AG08396 (cell line): ENCODE data around the gene PADI4.

ENCODE experiments used
- DNase-seq: peaks from one replicate; pipeline ENCODE4 v3.0.0; 2012; ENCODE audit warnings: low spot score, mixed read lengths

The PADI4 gene

DNA sequence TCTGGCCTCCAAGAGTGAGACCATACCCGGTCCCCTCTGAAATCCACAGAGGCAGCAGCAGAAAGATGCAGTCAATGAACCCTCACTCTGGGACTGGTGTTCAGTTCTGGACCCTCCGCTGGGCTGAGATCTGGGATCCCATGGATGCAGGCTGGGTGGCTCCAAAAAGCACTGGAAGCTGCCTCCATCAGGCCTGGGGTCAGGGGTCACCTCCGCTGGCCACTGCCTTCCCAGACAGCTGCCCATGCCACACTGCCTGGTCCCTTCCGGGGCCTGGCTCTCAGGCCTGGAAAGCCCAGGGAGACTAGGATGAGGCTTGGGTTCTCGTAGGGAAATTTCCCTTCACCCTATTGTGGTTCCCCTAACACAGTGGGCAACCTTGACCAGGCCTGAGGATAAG lies 21.4 kb upstream of the PADI4 start:
- DNase-seq = no peak

DNA sequence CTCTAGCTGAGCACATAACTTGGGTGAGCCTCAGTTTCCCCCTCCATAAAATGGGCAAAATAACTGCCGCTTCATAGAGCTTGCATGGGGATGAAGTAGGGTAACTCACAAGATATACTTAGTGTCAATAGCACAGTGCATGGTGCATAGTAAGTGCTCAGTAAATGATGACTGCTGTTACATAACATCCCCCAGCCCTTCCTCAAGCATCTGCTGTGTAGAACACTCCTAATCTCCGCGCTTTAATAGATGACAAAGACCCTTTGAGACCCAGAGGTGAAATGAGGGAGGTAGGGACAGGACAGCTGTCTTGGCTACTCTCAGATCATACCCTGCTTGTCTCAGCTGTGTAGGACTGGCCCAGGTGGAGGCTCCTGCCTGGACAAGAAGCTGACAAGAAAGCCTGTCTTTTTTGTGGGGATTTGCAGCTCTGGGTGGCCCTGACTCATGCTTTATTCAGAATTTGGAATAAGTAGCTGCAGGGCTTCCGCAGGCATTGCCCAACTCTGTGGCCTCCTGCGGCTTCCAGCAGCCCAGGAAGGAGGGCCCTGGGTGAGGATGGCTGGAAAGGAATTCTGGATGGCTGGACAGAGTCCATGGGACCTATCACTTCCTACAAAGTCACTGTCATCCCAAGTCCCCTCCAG lies 20.7 kb upstream of the PADI4 start:
- DNase-seq = peak; percentile 68

GRCh38 chr1:17289721-17290120 lies 18.3 kb upstream of the PADI4 start:
- DNase-seq = no peak

DNA sequence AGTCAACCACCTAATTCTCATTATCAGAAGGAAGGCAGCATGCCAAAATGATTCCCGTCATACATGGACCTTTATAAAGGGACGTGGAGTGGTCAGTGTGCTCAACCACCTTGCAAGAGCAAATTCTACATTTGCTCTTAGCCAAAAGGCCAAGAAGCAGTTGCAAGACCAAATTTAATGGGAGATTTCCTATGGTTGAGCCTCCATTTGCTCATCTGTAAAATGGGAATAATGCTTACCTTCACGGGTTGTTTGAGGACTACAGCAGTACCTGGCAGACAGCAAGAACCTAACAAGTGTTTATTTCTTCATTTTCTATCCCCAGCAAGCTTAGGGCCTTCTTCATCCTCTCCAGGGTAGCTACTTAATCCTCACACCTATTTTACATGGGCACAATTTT lies 17.4 kb upstream of the PADI4 start:
- no peak for DNase-seq

GRCh38 chr1:17292299-17293160 lies 15.5 kb upstream of the PADI4 start:
- DNase-seq = no peak

GRCh38 chr1:17293681-17294425 lies 14.1 kb upstream of the PADI4 start:
- DNase-seq = no peak

- DNase-seq = no peak
Observed at GRCh38 chr1:17295292-17295691, 12.7 kb upstream of the PADI4 start.

DNA sequence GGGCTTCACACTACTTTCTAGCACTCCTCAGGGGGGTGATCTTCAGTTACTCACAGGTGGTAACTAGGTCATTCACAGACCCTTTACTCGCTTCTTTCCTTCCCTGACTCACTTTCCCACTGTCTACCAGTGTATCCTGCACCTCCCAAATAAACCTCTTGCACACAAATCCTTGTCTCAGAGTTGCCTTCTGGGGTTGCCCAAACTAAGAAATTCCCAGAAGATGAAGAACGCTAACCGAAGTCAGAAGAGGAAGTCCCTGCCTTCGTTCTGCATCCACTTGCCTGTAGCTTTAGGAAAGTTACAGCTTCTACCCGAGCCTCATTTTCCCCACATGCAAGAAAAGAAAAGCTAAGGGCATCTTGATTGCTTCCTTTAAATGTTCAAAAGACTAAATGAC lies 11.9 kb upstream of the PADI4 start:
- DNase-seq = no peak

DNA sequence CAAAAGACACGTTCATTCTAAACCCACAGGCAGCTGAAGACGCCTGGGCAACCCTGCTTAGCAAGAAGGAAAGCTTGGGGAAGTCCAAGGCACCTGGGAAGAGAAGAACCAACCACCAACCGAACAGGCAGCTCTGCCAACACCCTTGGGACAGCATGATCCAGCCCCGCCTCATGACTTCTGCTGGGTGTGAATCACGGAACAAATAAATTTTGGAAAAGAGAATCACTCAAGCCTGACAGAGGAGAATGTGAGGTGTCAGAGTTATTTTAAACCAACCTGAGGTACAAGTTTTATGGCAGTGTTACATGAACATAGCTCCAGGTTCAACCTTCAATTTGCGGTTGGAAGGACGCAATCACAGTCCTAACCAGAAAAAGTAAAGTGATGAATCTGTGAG lies 10.0 kb upstream of the PADI4 start:
- no peak for DNase-seq

- no peak for DNase-seq
Observed at GRCh38 chr1:17301767-17302166, 6.2 kb upstream of the PADI4 start.

DNA sequence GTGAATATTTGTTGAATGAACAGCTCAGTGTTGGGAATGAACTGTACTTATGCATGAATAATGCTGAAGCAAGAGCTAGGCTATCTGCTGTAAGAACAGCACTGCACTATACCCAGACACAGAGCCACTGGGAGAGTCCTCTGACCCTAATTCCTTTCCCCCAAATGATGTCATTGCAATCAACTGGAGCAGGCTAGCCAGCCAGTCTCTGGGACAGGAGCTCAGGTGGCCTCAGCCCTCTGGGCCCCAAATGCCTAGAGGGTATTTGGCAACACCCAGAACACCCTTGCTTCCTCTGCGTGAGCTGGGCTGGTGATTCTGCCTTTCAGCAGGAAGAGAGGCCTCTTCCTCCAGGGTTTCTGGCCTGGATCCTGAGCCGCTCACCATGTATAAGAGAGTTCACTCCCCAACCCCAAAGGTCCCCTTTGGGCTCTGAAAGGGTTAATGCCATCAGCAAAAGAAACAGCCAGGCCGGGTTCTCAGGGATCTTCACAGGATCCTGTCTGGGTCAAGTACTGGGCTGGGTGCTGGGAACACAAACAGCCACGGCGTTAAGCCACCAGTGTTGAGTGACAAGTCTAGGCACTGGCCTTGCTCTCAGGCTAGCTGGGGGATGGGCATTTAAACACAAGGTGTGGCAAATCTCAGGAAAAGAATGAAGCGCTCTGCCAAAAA lies 3.7 kb upstream of the PADI4 start:
- no peak for DNase-seq

DNA sequence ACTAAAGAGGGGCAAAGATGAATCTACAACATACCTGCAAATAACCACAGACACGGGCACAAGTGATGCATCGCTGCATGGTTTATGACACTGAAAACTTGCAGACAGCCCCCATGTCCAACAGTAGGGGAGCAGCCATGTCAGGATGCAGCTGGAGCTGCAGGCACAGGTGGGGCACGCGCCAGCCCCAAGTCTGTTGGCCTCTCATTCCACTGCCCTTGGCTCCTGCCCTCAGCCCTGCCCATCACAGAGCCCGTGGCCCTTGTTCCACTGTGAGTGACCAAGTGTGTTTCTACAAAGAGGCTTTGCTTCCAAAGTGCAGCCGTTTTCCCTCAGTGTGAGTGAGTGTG lies 3.2 kb upstream of the PADI4 start:
- no peak for DNase-seq

- no peak for DNase-seq
Observed at GRCh38 chr1:17305576-17306095, 2.4 kb upstream of the PADI4 start.

GRCh38 chr1:17306407-17306806 lies 1.6 kb upstream of the PADI4 start:
- DNase-seq = no peak

GRCh38 chr1:17306921-17307320 lies 1.1 kb upstream of the PADI4 start:
- DNase-seq = no peak

DNA sequence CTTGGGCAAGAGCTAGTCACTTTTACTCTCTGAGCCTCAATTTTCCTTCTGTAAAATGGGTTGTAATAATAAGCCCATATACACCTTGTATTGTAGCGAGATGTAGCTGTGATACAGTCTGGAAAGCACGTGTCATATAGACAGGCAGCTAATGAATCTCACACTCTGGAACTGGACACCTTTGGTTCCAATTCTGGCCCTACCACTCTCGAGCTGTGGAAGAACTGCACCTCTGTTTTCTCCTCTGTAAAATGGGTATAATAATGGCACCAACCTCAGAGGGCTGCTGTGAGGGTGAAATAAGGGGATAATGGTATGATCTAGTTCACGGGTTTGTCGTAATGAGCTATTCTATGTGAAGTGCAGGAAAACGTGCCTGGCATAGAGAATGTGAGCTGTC lies 668 bp upstream of the PADI4 start:
- DNase-seq = no peak

GRCh38 chr1:17308593-17308992 lies 596 bp downstream of the PADI4 start:
- DNase-seq = no peak

DNA sequence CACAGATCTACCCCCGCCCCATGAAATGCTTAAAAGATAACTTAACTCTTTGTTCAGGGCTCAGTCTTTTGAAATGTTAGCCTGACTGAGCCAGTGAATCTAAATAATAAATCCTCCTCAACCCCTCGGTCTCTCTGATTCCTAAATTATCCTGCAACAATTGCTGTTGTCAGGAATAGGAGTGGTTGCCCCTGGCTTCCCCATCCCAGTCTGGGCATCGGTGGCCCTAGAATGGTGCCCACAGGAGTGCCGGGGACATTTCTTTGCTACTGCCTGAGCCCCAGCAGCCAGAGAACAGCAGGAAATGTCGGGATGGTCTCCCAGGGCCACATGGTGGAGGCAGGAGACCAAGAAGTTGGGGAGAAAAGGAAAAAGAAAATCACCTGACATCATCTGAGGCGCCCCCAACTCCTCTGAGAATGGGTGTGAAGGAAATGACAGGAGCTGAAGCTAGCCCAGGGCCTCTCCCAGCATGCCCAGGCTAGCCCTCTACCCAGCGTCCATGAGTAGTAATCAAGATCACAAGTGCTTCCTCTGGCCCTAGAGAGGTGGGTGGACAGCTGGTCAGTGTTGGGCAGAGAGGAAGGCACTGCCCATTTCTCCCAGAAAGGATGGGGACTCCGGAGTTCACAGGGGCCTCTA lies 1.6 kb downstream of the PADI4 start:
- no peak for DNase-seq

- no peak for DNase-seq
Observed at GRCh38 chr1:17310068-17310640, 2.2 kb downstream of the PADI4 start.

DNA sequence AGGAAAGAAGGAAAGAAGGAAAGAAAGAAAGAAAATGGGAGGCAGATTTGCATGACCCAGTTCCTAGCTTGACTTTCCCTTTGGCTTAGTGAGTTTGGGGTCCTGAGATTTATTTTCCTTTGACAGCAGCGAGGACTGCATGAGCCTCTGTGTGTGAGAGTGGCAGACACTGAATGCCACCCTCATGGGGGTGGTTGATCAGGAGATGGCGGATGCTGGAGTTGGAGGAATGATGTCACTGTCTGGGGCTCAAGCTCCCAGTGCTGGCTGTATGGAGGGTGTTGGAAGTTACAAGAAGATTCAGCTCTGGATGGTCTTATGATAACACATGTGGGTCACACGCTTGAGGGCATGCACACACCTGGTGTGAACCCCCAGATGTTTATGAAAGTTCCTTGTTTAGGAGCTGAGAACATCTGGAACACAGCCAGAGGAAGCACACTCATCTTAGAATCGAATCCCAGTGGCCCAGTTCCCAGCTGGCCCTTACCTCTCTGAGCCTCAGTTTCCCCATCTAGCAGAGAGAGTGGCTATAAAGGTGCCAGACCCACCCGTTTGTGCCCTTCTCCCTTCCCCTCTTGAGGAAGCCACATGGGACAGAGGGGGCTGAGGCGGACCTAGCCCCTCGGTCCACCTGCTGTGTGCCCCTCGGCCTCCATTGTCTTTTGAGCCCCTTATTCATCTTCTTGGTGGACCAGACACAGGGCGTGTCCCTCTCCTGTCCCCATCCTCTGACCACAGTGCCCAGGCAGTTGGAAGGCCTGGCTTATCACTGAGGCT lies 5.7 kb downstream of the PADI4 start:
- DNase-seq = no peak
